HuH-7.5 (cell line): ENCODE data around the gene SDK2.

Experiments used
- DNase-seq: peaks from one replicate; pipeline ENCODE4 v3.0.0; 2011; ENCODE audit warnings: low spot score

SDK2 gene

DNA sequence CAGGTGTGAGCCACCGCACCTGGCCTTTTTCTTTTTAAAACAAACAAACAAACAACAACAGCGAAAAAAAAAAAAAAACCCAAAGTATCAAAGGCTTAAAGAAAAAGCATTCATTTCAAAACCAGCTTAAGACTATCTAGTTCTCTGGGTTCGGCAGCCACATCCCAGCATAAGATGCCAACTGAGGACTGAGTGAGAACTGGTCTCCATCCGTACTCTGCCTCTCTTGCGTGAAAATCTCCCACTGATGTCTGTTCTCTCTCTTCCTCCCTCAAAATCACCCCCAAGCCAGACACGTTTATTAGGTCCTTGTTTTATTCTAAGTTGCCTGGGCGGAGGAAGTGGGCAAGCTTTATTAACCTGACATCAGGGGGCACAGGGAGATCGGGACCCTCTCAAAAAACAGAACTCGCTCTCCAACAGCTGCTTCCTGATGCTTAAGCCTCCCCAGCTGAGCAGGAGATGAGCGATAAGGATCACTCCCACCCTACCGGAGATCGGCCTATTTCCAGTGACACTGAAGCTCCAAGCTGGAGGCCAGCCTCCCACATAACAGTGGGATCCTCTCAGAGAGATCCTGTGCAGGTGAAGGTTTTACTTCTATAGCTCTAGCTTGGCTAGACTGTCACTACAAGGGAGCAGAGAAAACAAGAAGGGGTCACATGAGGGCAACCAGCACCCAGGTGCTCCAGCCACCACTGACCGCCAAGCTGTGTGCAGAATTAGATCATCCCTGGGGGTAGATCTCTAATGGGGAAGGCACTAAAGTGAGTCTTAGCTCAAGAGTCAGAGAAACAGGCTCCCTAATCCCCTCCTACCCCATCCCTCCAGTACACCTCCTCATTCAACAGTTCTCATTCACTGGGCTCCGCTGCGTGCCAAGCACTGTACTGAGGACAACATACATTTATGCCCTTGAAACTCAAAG lies 346.0 kb downstream of the SDK2 start:
- no peak for DNase-seq

DNA sequence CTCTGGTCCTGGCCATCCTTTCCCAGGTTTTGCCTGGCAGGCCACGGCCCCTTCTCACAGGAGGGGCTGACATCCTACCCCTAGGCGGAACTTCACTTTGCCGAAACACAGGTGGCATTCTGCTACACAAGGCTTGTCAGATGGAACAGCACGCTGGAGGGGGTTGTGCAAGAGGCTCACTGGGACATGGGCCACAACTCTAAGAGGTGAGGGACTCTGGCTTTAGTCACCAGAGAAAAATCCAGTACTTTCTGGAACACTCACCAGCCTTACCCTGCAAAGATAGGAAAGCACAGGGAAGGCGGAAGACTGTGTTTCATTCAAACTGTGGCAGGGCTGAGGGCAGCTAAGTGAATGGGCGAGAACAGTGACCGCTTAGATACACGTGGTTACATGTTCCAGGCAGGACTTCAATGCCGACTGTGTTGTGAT lies 350.7 kb downstream of the SDK2 start:
- no peak for DNase-seq

DNA sequence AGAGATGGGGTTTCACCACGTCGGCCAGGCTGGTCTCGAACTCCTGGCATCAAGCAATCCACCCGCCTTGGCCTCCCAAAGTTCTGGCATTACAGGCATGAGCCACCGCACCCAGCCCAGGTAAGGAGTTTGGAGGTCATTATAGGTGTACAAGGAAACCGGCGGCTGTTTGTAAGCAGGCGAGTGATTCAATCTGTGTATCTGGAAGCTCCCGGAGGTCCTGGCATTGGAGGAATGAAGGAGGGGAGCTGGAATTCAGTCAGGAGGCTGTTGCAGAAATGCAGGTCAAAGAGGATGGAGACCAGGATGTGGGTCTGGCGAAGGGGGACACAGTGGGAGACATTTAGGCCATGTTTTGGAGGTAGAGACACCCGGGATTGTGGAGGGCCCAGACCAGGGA lies 351.2 kb downstream of the SDK2 start:
- no peak for DNase-seq

DNA sequence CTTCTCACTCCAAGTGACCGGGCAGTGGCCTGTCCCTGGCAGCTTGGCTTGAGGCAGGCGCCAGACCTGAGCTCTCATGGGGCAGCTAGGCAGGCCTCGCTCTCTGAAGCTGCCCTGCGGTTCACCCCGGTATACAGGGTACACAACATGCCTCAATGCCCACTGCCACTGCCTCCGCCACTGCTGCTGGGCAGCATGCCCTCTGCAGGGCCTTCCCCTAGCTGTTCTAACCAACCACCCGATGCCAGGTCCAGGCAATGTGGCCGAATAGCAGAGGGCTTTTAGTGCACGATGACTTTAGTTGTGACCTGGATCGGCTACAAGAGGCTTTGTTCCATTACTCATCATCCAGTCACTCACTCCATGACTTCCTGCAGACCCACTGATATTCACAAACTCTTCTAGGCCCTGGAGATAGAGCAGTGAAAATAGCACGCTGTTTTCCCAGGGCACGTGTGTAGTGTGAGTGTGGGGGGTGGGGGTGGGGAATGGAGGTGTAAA lies 352.2 kb downstream of the SDK2 start:
- DNase-seq, result no peak

DNA sequence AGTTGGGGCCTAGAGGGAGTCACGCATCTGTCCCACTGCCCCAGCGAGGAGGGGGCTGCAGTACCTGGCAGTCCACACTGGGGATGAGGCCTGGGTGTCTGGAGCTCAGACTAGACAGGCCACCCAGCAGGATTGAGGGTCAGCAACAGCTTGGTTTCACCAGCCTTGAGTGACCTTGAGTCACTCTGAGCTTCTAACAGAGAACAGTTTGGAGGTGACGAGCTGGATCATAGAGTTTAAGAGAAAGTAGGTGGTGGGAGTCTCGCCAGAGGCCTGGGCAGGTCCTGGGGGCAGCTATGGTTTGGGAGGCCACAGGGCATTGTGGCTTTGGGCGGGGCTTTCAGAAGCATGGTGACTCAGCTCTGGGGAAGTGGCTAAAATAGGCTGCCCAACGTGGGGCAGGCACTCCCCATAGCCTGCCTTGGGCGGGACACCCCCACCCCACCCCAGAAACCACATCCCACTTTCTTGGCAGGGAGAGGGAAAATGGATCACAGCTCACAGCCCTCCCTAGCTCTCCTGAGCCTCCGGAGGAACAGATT lies 352.9 kb downstream of the SDK2 start:
- DNase-seq, result no peak

DNA sequence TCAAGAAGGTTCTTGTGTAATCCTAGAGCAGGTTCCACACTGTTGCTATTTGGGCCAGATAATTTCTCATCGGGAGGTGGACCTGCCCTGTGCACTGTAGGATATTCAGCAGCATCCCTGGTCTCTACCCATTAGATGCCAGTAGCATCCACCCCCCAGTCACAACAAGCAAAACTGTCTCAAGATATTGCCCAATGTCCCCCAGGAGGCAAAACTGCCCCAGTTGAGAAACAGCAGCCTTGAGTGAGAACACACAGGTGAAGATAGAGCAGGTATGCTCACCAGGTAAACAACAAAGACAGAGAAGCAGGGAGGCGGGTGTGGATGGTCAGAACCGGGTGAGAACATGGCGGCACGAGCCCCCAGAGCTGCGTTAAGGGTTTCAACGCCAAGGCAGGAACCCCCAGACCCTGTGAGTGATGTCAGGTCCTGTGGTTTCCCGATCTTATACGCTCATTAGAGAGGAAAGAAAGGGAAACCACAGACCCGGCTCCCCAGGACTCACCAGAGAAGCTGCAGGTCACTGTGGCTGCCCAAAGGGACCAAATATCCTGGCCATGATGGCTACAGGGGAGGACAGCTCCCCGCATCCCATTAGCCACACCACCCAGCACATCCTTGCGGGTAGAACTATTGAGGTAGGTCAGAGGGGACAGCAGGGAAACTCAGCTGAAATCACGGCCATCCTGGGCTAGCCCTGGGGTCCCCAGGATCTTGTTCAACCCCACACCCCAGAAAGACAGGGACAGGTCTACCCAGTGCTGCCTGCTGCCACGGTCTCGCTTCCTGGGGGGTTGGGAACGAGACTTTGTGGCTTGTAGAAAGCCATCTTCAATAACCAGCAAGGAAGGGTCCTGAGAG lies 353.6 kb downstream of the SDK2 start:
- no peak for DNase-seq

DNA sequence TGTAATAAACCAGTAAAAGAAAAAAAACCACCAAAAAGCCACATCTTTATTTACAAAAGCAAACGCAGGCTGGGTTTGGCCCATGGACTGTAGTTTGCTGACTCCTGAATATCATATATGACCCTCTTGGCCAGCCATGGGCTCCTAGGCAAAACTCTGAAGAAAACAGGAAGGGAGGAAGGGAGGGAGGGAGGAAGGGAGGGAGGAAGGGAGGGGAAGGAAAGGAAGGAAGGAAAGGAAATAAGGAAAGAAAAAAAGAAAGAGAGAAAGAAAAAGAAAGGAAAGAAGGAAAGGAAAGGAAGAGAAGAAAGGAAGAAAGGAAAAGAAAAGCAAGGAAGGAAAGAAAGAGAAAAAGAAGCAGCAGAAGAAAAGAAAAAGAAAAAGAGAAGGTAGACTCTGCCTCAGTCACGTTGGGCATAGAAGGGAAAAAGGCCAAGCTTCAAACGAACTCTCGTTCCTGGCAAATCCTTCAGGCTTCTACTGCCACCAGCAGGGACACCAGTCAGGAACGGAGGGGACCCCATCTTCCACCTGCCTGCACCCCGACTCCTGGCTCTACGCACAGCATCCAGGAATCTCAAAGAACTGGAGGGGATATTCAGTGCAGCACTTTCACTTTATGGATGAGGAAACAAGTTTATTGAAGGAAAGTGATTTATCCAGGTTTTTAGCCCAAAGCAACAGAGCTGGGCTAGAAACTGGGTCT lies 354.5 kb downstream of the SDK2 start:
- no peak for DNase-seq

DNA sequence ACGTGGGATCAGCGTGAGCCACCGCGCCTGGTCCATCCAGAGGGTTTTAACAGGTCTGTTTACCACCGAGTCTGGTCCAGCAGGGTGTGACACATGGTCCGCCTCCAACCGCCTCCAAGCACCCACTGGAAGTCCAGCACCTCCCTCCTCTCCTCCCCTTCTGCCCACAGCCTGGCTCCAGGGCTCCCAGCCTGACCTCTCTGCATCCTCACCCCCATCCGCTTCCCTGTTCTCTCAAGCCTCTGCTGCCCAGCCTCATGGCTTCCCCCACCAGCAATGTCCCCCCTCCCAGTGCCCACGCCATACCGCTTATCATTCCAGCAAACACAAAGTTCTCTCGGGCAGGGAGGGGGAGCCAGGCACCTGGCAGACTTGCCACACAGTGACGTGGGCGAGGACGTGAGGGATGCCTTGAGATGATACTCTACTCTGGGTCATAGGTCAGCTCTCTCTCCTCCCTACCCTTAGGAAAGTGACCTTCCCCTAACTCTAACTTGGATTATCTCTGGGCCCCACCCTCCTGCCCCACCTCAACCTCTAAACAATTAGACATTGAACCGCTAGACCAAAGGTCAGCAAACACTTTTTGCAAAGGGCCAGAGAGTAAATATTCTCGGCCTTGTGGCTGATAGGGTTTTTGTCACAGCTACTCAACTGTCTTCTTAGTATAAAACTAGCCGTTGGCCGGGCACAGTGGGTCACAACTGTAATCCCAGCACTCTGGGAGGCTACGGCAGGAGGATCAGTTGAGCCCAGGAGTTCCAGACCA lies 355.5 kb downstream of the SDK2 start:
- peak; percentile 57 for DNase-seq

DNA sequence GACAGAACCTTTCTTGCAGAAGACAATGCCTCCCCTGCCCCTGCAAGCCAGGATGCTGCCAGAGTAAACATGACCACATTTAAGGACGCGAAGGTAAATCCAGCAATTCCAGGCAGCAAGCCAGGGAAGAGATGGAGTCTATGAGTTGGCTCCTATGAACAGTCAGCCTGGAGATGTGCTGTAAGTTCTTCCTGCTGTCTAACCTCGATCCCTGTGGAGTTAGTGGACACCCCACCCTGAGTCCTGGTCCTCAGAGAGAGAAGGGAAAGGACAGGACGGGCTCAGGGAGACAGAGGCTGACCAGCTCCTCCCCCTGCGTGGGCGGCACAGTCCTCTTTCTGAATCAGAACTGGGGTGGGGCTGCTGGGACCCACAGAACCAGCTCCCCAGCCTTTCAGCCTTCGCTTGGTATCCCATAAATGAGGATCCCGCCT lies 357.4 kb downstream of the SDK2 start:
- DNase-seq, result no peak

DNA sequence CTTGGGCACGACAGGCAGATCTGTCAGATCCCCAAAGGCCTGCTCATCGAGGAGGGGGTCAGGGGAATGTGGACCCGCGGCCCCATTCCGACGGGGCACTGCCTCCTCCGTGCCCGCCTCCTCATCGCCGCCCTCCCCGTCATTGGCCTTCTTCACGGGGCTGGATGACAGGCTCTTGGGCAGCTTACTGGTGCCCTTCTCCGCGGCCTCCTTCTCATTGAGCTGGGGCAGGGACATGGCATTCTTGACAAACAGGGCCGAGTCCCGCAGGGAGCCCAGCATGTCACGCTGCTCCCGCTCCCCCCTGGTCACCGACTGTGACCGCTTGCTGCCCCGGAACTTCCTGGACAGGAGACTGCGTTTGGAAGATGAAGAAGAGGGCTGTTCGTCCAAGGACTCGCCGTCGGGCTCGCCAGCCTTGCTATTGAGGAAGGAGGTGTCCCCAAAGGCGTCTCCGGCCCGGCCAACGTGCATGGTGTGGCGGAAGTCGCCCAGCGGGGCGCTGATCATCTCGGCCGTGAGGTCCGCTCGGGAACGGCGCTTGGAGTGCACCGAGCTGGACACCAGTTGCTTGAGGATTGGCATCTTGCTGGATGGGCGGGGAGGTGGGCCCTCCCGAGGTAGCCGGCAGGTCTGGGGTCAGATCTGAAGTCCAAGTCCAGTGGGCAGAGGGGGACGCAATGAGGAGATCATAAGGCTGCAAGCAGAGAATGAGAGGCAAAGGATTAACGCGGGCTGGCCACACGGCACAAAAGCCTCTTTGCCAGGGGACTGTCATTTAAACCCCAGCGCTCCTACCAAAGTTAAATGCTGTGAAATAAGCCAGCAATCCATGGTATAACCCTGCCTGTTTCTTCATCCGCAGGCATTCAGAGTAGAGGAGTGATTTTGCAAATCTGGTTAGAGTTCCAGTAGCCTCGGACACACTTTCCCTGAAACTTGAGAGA lies 358.1 kb downstream of the SDK2 start:
- no peak for DNase-seq

DNA sequence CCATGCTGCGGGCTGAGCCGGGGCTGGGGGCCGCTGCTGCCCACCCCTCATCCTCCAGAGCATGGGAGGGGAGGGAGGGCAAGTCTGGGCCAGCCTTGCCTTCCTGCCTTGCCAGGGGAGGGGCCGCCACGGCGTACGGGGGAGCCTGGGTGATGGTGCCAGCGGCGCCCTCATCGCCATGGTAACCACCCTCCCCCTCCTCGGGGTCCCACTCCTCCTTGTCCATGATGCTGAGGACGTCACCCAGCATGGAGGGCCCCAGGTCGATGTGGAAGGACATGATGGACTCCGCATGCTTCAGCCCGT lies 358.7 kb downstream of the SDK2 start:
- DNase-seq, result no peak

DNA sequence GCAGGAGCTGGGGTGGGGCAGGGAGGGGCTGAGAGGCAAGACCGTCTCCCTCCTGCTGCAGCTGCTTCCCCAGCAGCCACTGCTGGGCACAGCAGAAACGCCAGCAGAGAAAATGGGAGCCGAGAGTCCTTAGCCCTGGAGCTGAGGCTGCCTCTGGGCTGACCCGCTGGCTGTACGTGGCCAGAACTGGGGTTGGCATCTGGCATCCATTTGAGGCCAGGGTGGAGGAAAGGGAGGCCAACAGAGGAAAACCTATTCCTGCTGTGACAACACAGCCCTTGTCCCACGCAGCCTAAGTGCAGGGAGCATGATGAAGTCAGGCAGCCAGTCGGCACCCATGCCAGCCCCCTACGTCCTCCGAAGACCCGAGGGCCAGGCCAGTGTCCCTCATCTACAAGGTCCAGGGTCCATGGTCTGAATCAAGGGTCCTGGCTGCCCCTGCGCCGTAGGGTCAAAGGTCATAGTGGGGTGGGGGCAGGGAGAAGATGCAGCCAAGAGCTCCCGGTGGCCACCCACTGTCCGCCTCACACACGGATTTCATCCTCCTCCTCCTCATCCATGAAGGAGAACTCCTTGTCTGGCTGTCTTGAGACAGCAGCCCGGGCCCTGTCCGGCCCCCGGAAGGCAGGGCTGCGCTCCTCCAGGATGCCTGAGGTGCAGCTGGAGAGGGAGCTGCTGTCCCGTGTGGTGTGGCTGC lies 359.2 kb downstream of the SDK2 start:
- no peak for DNase-seq
